Suprapubic skin (tissue), 4 donors: ENCODE measurements around the gene KRT78. TPM values are rescaled to one million over a fixed set of nuclear protein-coding genes. Genes with fewer than 3 reads are reported as not detected.

Experiments
- DNase-seq, 2 donors: peaks; one replicate each; pipeline ENCODE4 v3.0.0-alpha.2; 2019; ENCODE audit warnings: low spot score in 2 of 2
- H3K27ac ChIP-seq: fragments of 200-600 bp; sonication (generic); one replicate; pipeline ENCODE4 v1.5.1; 2019
- H3K27me3 ChIP-seq: fragments of 200-600 bp; sonication (generic); one replicate; pipeline ENCODE4 v1.5.1; 2019
- H3K36me3 ChIP-seq: fragments of 200-600 bp; sonication (generic); one replicate; pipeline ENCODE4 v1.5.1; 2019
- H3K4me1 ChIP-seq: fragments of 200-600 bp; sonication (generic); one replicate; pipeline ENCODE4 v1.5.1; 2019
- H3K4me3 ChIP-seq: fragments of 200-600 bp; sonication (generic); one replicate; pipeline ENCODE4 v1.5.1; 2019; ENCODE audit warnings: mild to moderate bottlenecking
- H3K9me3 ChIP-seq: fragments of 200-600 bp; sonication (generic); one replicate; pipeline ENCODE4 v1.5.1; 2019
- CTCF ChIP-seq, 2 donors: fragments of 200-600 bp in 1 of 2; fragments of 450-650 bp in 1 of 2; sonication (generic) in 1 of 2; IDR thresholded peaks; one replicate each; pipeline ENCODE4 v1.5.1; 2016 to 2019; ENCODE audit warnings: antibody characterized with exemption in 2 of 2, mild to moderate bottlenecking in 1 of 2, moderate library complexity in 1 of 2
- EP300 ChIP-seq: sonication (generic); formaldehyde crosslinking; IDR thresholded peaks from one replicate; pipeline ENCODE4 v1.6.1; 2017; ENCODE audit warnings: antibody characterized with exemption
- POLR2A ChIP-seq, 2 donors: fragments of 450-650 bp; IDR thresholded peaks; one replicate each; pipeline ENCODE4 v1.6.1; 2017; ENCODE audit warnings: antibody characterized with exemption in 2 of 2, mild to moderate bottlenecking in 2 of 2, moderate library complexity in 2 of 2
- POLR2AphosphoS5 ChIP-seq, 3 donors: sonication (generic); formaldehyde crosslinking; IDR thresholded peaks; one replicate each; pipeline ENCODE4 v1.6.1; 2017; ENCODE audit warnings: antibody characterized with exemption in 3 of 3
- WGBS: methylation state at CpG from one replicate; pipeline ENCODE4 v1.1.5; 2018; 5-methylcytosine and 5-hydroxymethylcytosine counted together
- total RNA-seq, 4 donors: library from RNA; depleted of rRNA; stranded (reverse); fragments of >200 nt; gene quantifications; one replicate each; pipeline ENCODE4 v1.1.0, GENCODE V29; 2016

The KRT78 gene
- total RNA-seq, 4 donors from 2014 or later = 48.9 to 115 (median 80.0) TPM

- Histone ChIP-seq H3K36me3 (no peaks in the 10 kb centered on the region), H3K27me3 (no peaks in the 10 kb centered on the region), H3K9me3 (no peaks in the 10 kb centered on the region), H3K4me3 (peak overlapping the region; percentile 31), H3K27ac (peak overlapping the region; percentile 99), H3K4me1 (peaks cover 55% of the 10 kb centered on the region)
- WGBS = 0% methylated on average over 3 of the region's 38 CpGs
- peak in 1 of 3 donors; percentile 52 for TF ChIP-seq POLR2AphosphoS5 (IDR thresholded peaks at IDR 0.05)
- peak; percentile 88 for TF ChIP-seq CTCF (IDR thresholded peaks at IDR 0.05)
- no peak for TF ChIP-seq POLR2A (IDR thresholded peaks at IDR 0.05)
- DNase-seq = peak in 1 of 2 donors; percentile 83
Observed at GRCh38 chr12:52879394-52880351, 30.9 kb upstream of the KRT78 start.

GRCh38 chr12:52878507-52879393, 30.0 kb upstream of the KRT78 start:
- Histone ChIP-seq H3K27me3 (no peaks in the 10 kb centered on the region), H3K36me3 (no peaks in the 10 kb centered on the region), H3K27ac (peak overlapping the region; percentile 99), H3K4me3 (peak overlapping the region; percentile 31), H3K4me1 (peaks cover 62% of the 10 kb centered on the region), H3K9me3 (no peaks in the 10 kb centered on the region)
- 40% methylated on average over 16 of the region's 17 CpGs for WGBS
- no peak for DNase-seq
- TF ChIP-seq POLR2AphosphoS5 (IDR thresholded peaks at IDR 0.05) (no peak), POLR2A (IDR thresholded peaks at IDR 0.05) (no peak), CTCF (IDR thresholded peaks at IDR 0.05) (no peak), EP300 (no peak)

GRCh38 chr12:52877242-52877641, 28.4 kb upstream of the KRT78 start:
- H3K27ac ChIP-seq = peak overlapping the region; percentile 99
- WGBS = 65% methylated on average over 3 of the region's 3 CpGs
- no peak overlapping the region for H3K4me3 ChIP-seq
- peaks cover 77% of the 10 kb centered on the region for H3K4me1 ChIP-seq
- H3K27me3 ChIP-seq = no peaks in the 10 kb centered on the region
- TF ChIP-seq POLR2AphosphoS5 (IDR thresholded peaks at IDR 0.05) (no peak), POLR2A (IDR thresholded peaks at IDR 0.05) (no peak), CTCF (IDR thresholded peaks at IDR 0.05) (no peak), EP300 (no peak)
- no peaks in the 10 kb centered on the region for H3K36me3 ChIP-seq
- H3K9me3 ChIP-seq = no peaks in the 10 kb centered on the region
- no peak for DNase-seq

- peak in 1 of 2 donors; percentile 79 for DNase-seq
- Histone ChIP-seq H3K4me3 (no peak overlapping the region), H3K27ac (peak overlapping the region; percentile 99), H3K36me3 (no peaks in the 10 kb centered on the region), H3K4me1 (peaks cover 86% of the 10 kb centered on the region), H3K9me3 (no peaks in the 10 kb centered on the region), H3K27me3 (no peaks in the 10 kb centered on the region)
- WGBS = 50% methylated on average over 7 of the region's 7 CpGs
- TF ChIP-seq POLR2AphosphoS5 (IDR thresholded peaks at IDR 0.05) (peak in 2 of 3 donors; percentile 14 to 82), EP300 (no peak)
Observed at GRCh38 chr12:52876372-52876771, 27.6 kb upstream of the KRT78 start.

GRCh38 chr12:52874573-52875435, 26.0 kb upstream of the KRT78 start:
- DNase-seq = no peak
- no peaks in the 10 kb centered on the region for H3K36me3 ChIP-seq
- H3K4me3 ChIP-seq = peak overlapping the region; percentile 52
- no peaks in the 10 kb centered on the region for H3K27me3 ChIP-seq
- 66% methylated on average over 10 of the region's 10 CpGs for WGBS
- H3K9me3 ChIP-seq = no peaks in the 10 kb centered on the region
- H3K27ac ChIP-seq = peak overlapping the region; percentile 99
- peaks cover 97% of the 10 kb centered on the region for H3K4me1 ChIP-seq
- TF ChIP-seq EP300 (no peak), CTCF (IDR thresholded peaks at IDR 0.05) (no peak), POLR2AphosphoS5 (IDR thresholded peaks at IDR 0.05) (no peak), POLR2A (IDR thresholded peaks at IDR 0.05) (no peak)
